IPS DF 4.7 (cell line): Measurements from ENCODE around the gene CAVIN1.
"Not testable (repeated sequence)": the region's sequence is repeated elsewhere in the genome, so short reads cannot be mapped to it uniquely, and the experiment has no call there.

Experiments used
- DNase-seq: peaks from one replicate; pipeline ENCODE4 v3.0.0-alpha.2; 2013; ENCODE audit warnings: low spot score; ENCODE audit errors: extremely low read depth

CAVIN1 gene

DNA sequence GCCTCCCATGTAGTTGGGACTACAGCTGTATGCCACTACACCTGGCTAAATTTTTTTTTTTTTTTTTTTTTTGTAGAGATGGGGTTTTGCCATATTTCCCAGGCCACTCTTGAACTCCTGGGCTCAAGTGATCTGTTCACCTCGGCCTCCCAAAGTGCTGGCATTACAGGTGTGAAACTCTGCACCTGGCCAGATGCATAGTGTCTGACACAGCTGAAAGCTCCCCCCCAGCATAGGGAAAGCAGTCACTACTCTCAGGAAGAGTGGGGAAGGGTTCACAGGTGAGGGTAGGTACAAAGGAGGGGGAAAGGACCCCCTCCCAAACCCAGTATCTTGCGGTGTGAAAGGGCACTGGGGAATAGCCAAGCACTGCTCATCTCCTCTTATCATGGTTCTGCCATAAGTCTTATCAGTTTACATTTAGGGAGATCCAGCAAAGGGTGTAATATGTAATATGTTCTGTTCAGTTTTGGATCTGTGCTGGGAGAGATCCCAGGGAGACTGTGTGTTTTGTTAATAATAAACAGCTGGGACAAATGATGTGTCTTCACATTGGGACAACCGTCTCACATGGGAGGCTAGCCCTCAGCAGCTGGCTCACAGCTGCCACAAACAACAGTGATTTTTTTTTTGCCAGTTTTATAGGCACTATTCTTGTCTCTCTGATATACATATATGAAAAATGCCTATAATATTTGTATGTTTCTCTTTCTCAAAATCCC lies 6.8 kb upstream of the CAVIN1 start:
- no peak for DNase-seq

DNA sequence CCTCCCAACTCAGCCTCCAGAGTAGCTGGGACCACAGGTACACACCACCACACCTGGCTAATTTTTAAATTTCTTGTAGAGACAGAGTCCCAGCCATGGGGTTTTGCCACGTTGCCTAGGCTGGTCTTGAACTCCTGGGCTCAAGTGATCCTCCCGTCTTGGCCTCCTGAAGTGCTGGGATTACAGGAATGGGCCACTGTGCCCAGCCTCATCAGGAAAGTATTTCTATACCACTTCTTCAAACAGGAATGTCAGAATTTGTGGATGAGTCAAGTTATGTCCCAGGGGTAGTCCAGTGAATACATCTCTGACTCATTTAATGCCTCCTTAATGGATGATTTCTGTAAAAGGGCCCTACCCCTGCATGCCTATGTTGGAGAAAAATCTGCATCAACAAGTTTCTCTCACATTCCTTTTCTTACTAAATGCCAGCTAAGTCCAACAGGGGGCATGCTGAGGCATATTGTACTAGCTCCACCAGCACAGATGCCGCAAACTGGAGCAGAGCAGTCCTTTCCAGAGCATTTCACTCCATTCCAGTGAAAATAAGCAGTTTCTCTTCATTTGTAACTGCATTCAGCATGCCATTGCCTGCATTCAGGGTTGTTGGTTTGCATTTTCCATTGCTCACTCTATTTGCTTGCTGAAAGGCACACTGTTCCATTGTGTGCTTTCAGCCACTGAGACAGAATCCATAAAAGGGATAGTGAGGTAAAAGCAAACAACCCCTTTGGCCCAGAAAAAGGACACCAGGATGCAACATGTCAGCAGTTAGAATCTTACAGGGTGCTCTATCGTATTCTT lies 5.3 kb upstream of the CAVIN1 start:
- no peak for DNase-seq

DNA sequence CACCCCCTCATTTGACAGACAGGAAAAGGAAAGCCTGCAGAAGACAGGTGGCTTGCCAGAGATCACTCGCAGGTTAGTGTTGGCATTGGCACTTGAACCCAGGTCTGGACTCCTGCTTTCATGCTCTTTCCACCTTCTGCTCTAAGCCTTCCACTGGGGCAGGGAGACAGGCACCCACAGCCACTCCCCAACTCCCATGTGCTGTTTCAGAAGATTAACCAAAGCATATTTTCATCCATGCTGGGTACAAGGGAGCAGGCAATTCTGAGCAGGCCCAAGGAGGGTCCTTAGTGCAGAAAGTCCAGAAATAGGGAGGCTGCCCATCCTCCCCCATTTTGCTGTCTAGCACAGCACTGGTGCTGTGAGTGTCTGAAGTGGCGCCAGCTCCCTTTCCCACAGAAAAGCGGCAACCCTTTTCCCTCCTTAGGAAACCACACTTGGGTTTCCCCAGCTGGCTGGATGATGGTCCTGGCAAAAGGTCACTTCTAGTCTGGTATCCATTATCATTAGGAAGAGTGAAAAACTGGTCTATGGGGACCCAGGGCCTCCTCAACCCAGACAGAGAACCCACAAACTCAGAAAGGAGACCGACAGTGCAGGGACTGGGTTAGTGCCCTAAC lies 2.0 kb upstream of the CAVIN1 start:
- no peak for DNase-seq

DNA sequence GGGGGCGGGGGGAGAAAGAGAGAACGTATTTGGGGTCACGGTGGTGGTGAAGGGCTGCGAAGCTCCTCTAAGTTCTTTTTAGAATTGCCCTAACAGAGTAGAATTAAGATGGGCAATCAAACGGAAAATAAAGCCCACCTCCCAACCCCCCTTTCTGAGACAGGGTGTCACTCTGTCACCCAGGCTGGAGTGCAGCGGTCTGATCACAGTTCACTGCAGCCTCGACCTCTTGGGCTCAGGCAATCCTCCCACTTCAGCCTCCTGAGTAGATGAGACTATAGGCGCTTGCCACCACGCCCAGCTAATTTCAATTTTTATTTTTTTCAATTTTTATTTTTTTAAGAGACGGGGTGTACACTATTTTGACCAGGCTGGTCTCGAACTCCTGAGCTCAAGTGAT lies 710 bp upstream of the CAVIN1 start:
- no peak for DNase-seq

DNA sequence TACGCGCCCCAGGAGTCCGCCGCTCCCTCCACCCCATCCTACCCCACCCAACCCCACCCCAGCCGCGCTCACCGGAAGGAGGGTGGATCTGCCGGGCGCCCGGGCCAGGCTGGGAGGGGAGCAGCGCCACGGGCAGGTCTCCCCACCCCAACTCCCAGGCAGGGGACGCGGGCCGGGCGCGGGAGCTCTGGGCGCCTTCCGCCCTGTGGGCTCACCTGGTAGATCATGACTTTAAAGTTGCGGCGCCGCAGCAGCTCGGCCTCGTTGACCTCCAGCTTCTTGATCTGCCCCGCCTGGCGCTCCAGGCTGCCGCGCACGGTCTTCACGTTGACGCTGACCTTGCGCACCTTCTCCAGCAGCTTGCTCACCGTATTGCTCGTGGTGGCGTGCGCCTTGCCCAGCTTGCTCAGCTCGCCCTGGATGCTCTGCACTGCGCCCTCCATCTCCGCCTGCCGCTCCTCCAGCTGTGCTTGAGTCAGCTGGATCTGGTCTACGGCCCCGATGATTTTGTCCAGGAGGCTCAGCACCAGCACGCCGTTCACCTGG lies 571 bp downstream of the CAVIN1 start:
- DNase-seq: no peak

DNA sequence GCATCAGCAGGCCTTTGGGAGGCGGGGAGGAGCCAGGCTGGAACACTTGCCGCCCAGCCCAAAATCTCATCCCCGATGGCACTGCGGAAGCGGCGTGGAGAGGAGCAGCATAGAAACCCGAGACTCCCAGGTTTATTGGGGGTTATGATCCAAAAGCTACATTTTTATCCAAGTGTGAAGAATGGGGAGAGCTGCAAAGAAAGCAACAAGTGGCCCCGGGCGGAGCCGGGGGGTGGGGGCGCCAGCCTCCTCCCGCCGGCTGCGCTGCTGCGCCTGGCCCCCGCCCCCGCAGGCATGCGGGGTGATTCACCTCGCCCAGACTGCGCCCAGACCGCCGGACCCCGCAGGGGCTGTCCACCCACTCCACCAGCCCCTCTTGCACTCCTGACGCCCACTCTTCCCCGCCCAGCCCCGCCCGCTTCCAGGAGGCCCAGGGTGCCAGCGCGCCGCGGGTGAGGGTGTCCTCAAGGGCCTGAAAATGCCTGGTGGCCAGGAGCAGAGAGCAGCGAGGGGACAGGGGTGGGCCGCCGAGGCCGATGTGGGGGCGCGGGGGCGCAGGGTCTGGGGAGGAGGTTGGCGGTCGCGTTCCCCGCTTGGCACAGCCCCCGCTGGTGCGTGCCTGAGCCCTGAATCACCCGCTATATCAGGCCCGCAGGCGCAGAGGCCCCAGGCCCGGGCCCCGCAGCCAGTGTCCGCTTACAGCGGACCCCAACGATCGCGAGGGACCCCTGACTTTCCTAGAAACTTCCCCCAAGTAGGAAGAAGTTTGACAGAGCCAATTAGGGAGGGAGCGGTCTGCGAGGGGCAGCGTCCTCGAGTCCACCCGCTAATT lies 1.3 kb downstream of the CAVIN1 start:
- DNase-seq: no peak

DNA sequence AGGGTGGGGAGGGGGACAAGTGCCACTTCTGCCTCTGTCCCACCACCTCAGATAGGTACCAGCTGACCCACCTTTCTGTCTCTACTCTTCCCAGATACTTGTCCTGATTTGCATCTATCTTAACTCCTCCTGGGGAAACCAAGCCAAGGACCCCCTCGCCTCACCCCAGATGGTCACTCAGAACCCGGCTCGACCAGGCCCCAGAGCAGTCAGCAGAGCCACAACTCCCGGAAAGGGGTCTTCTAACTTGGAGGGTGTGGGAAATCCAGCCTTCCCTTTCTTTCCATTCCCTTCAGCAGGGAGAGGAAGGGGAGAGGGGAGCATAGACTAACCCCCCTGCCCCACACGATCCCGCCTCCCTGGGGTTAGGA lies 1.9 kb downstream of the CAVIN1 start:
- no peak for DNase-seq

DNA sequence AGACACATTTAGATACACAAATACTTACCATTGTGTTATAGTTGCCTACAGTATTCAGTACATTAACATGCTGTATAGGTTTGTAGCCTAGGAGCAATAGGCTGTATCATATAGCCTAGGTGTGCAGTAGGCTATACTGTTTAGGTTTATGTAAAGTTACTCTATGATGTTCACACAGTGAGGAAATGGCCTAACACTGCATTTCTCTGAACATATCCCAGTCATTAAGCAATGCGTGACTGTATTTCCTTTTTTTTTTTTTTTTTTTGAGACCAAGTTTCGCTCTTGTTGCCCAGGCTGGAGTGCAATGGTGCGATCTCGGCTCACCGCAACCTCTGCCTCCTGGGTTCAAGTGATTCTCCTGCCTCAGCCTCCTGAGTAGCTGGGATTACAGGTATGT lies 5.1 kb downstream of the CAVIN1 start:
- DNase-seq: not testable (repeated sequence)

DNA sequence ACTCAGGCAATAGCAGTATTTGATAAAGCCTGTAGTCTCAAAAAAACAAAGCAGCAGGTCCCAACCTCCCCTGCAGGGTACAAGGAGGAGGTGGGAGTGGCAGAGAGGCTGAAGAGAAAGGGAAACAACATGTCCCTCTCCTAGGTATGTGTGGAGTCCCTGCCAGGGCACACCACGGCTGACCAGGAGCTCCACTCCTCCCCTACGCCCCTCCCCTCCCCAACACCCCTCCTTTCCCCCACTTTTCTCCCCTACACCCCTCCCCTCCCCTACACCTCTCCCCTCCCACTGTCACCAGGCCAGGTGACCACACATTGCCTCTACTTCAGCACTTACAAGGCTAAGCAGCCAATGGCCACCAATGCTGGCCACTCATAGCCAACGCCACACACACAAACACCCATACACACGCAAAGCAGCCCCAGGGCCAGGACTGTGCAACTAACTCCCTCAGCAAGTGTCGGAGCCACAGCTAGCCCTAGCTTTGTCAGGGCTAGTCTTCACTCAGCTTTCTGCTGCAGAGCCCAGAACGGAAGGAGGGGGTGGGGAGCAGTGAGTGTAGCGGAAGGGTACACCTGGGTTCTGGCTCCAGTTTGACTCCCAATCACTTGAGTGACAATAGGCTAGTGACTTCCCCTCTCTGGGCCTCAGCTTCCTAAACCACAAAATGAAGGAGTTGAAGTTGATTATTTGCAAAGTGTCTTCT lies 8.2 kb downstream of the CAVIN1 start:
- no peak for DNase-seq

DNA sequence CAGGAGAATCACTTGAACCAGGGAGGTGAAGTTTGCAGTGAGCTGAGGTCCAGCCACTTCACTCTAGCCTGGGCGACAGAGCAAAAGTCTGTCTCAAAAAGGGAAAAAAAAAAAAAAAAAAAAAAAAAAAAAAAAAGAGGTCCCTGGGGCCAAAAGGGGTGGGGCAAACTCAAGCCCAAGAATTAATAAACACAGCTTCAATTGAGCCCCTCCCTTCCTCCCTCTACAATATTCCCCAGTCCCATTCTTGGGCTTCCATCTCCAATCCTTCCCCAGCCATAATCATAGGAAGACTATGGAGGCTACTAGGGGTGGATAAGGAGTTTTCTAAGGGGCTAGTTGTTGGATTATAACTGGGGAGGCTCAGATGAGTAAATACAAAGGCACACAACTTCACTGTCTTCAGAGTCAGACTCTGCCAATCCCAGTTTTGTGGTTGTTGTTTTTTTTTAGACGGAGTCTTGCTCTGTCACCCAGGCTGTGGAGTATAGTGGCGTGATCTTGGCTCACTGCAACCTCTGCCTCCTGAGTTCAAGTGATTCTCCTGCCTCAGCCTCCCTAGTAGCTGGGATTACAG lies 9.5 kb downstream of the CAVIN1 start:
- no peak for DNase-seq

DNA sequence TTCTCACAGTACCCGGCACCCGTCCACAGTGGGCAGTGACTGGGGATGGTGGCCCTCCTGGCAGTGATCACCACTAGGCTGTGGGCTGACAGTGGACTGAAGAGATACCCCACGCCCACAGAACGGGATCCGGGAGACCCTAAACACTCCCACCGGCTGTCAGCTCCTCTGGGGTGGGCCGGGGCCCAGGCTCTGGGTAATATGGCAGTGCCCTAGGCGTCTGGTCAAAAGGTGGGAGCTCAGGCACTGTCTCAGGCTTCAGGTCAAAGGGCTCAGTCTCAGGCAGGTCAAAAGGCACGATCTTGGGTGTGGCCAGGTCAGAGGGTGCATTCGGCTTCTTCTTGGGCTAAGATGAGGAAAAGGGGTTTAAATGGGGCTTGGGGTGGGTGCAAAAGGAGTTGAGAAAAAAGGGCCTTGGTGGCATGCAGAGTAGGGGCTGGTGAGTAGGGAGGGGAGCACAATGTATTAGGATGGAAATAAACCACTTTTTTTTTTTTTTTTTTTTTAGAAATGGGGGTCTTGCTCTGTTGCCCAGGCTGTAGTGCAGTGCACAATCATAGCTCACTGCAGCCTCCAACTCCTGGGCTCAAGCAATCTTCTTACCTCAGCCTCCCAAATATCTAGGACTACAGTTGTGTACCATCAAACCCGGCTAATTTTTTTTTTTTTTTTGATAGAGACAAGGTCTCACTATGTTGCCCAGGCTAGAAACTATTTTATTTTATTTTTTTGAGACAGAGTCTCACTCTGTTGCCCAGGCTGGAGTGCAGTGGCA lies 11.0 kb downstream of the CAVIN1 start:
- DNase-seq: no peak

DNA sequence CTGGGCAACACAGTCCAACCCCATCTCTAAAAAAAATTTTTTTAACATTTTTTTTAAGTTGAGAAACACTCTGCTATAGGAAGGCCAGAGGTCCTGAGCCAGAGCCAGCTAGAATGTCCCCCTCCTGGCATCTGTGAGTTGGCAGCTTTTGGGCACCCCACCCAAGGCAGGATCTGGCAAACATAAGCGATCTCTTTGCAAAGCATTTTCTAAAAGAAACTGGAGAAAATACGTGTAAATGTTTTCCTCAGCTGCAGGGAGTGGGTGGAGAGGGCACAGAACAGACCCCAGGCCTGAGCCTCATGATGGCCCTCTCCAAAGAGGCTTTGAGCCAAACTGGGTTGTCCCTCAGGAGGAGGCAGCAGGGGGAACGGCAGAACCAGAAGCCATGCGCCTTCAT lies 11.7 kb downstream of the CAVIN1 start:
- DNase-seq: no peak

DNA sequence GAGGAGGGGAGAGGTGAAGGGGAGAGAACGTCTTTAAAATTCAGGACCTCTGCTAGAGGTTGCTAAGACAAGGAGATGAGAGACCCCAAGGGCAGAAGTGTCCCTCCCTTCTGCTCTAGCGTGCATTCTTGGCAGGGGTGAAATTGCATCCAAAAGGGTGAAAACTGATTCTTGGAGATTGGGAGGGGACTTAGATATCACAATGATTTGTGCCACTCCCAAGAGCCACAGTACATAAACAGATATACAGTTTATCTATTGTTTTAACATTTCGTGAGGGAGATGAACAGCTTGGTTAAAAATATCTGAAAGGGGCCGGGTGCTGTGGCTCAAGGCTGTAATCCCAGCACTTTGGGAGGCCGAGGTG lies 12.8 kb downstream of the CAVIN1 start:
- no peak for DNase-seq

DNA sequence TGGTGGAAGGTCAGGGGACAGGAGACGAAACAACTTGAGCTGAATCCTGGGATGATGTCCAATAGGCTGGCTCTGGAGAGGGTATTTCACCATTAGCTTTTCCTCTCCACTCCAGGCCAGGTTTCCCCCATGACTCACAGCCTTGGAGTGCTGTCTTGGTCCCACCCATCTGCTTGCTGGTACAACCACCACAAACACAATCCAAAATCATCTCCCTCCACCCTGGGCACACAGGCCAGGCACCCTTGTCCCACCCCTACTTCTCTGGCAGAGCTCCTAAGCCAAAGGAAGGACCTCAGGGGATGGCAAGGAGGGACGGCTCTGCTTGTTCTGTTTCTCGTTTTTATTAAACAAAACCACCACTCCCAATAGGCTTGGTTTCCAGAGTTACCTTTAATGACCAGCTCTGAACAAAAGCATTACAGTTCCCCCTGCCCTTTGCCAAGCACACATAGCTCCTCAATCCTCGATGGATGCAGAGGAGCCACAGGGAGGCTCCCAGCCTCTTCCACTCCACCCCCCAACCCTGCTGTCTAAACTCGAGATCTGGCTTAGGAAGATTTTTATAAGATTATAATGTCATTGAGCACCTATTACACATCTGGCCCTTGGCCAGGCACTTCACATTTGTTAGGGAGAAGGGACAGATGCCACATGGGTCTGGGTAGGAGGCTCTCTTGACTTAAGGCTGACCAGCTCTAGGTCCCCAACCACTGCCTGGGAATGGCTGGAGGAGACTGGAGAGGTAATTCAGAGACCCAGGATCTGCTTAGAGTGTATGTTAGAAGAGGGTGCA lies 13.3 kb downstream of the CAVIN1 start:
- DNase-seq: no peak

DNA sequence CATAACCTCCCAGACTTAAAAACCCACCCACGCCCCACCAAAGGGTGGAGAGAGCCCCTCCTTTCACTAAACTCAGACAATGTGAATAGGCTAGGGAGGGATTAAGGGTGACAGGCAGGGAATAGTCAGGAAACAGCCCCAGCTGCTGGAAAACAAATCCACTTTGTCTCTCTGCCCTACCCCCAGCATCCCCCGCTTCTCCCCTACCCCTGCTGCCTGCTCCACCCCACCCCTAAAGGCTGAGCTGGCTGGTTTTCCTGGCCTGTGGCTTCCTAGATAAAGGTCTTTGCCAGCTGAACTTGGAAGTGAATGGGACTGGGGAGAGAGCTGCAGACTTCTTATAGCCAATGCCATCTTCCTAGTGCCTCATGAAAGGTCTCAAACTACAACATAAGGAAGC lies 15.0 kb downstream of the CAVIN1 start:
- DNase-seq: no peak

DNA sequence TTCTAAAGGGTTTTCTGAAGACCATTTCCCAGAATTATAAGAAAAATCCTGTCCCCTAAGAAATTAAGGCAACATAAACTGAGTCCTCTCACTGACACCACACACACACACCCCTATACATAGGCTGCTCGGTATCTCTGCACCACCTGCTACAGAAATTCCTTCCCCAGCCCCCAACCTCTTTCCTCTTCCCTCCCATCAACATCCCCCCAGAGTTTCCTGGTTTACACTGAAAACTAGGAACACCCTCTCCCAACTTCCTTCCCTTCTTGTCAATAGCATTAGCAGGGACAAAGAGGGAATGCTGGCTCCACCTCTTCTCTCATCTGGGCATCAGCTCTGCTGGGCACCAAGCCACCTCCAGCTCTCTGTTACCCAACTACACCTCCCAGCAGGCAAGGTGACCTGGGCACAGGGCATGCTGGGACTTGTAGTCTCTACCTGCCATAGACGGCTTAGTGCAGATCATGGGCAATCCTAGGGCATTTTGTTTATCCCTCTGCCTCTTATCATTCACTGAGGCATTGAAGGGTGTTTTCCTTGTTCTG lies 15.7 kb downstream of the CAVIN1 start:
- DNase-seq: no peak

DNA sequence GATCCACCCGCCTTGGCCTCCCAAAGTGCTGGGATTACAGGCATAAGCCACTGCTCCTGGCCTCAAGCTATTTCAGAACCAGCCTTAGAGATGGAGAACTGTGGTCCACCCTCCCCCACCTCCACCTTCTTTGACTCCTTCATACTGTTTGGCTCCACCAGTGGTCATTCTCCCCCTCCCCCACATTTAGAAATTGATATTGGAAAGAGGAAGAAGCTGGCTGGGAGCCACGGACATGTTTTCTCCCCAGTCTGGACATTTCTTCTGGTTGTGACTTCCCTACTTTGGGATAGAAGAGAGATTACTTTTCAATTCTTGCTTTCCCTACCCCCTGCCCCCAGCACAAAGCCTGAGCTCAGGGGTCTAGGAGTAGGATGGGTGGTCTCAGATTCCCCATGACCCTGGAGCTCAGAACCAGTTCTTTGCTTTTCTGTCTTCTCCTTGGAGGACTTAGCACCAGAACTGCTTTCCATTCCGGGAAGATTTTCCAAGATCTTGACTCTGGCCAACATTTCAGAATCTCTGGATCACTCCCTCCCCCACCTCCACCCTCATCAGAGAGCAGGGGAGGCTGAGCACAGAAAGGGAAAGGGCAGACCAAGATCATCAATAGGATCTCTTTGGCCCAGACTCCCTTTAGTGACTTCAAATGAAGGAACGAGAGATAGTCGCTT lies 16.3 kb downstream of the CAVIN1 start:
- DNase-seq: no peak

DNA sequence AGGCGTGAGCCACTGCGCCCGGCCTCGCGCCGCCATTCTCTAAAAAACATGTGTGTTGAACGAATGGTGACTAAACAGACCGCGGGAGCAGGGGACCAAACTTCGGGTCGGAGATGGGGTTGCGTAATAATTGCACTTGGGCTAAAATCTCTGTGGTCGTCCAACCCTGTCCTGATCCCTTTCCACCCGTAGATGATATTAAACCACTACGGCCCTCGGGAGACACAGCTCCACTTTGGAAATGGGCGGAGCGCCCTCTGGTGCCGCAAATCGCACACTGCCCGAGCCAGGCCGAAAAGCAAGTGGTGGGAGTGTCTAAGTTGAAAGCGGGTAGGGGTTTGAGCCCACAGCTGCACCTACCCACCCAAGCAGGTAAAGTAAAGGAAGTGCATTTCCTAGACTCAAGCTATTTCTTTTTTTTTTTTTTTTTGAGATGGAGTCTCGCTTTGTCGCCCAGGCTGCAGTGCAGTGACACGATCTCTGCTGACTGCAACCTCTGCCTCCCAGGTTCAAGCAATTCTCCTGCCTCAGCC lies 17.0 kb downstream of the CAVIN1 start:
- DNase-seq: no peak
